ENCODE measurements around the gene NDE1. TPM values are rescaled to one million over a fixed set of nuclear protein-coding genes. Genes with fewer than 3 reads are reported as not detected.
A peak's percentile ranks its signal among the peaks of the same experiment; 100 is the strongest.
"Not testable (repeated sequence)": the region's sequence is repeated elsewhere in the genome, so short reads cannot be mapped to it uniquely, and the experiment has no call there.

The NDE1 gene
- total and polyA plus RNA-seq, 11 donors = 5.9 to 32.3 (median 17.3) TPM

GRCh38 chr16:15644267-15644961 is 5.6 kb upstream of the NDE1 start:
- no peaks in the 10 kb centered on the region for H3K9me3 ChIP-seq
- 81 to 90% (median 85%) methylated on average over 9 of the region's 9 CpGs for WGBS, 4 donors
- TF ChIP-seq CTCF (IDR thresholded peaks at IDR 0.05) = no peak
- no peak for TF ChIP-seq POLR2A (IDR thresholded peaks at IDR 0.05)
- peak overlapping the region in 1 of 12 donors; percentile 95 for H3K4me3 ChIP-seq
- H3K27me3 ChIP-seq = no peaks in the 10 kb centered on the region
- no peak for ATAC-seq
- DNase-seq = no peak
- H3K36me3 ChIP-seq = peaks cover 0 to 8% (median under 1%) of the 10 kb centered on the region in 9 donors
- intact Hi-C loops (cut with DNase I) = loop anchor here in 4 of 10 donors (5.0 to 10.0 kb wide), 2 partner anchors 58 to 60 kb away; no protein-coding TSS in a partner anchor
- H3K4me1 ChIP-seq = peaks cover 6 to 43% (median 22%) of the 10 kb centered on the region in 12 donors
- peak overlapping the region in 4 of 12 donors; percentile 99 to 100 (median 100) for H3K27ac ChIP-seq

DNA sequence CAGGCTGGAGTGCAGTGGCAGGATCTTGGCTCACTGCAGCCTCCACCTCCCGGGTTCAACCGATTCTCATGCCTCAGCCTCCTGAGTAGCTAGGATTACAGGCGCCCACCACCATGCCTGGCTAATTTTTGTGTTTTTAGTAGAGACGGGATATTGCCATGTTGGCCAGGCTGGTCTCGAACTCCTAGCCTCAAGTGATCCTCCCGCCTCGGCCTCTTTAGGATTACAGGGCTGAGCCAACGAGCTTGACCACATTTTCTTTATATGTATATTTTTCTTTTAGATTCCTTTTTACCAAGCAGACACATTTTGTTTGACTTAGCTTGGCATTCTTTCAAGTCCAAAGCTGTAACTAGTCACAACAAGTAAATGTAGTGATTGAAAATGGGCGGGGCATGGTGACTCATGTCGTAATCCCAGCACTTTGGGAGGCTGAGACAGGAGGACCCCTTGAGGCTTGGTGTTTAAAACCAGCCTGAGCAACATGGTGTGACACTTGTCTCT is 5.0 kb upstream of the NDE1 start:
- H3K27me3 ChIP-seq, H3K36me3 ChIP-seq, H3K9me3 ChIP-seq, H3K27ac ChIP-seq, DNase-seq, H3K4me3 ChIP-seq, ATAC-seq: not testable (repeated sequence)
- WGBS, 4 donors = 88 to 93% (median 90%) methylated on average over 10 of the region's 10 CpGs
- intact Hi-C loops (cut with DNase I) = loop anchor here in 4 of 10 donors (5.0 to 10.0 kb wide), 2 partner anchors 57 to 60 kb away; no protein-coding TSS in a partner anchor
- H3K4me1 ChIP-seq = peaks cover 6 to 40% (median 26%) of the 10 kb centered on the region in 12 donors

DNA sequence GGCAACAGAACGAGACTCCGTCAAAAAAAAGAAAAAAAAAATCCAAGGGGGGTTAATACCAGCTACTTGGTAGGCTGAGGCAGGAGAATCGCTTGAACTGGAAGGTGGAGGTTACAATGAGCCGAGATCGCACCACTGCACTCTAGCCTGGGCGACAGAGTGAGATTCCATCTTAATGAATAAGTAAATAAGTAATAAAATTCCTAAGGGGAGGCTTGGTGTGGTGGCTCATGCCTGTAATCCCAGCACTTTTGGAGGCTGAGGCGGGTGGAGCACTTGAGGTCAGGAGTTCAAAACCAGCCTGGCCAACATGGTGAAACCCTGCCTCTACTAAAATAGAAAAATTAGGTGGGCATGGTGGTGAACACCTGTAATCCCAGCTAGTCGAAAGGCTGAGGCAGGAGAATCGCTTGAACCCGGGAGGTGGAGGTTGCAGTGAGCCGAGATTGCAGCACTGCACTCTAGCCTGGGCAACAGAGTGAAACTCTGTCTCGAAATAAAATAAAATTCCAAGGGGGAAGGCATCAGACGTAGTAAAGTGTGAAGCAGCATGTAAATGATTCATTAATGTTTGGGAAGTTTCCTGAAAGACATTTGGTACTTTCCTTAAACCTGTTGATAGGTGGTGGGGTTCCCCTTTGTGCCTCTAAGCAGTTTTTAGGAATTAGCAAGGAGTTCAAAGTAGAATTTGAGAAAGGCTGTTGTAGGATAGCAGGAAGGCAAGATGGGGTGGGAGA is 3.3 kb upstream of the NDE1 start:
- peaks cover 2 to 33% (median 25%) of the 10 kb centered on the region in 12 donors for H3K4me1 ChIP-seq
- not testable (repeated sequence) for H3K4me3 ChIP-seq, H3K9me3 ChIP-seq, DNase-seq, ATAC-seq, H3K36me3 ChIP-seq, H3K27me3 ChIP-seq, H3K27ac ChIP-seq
- 89 to 92% (median 92%) methylated on average over 13 of the region's 13 CpGs for WGBS, 4 donors
- intact Hi-C loops (cut with DNase I) = loop anchor here in 1 of 10 donors (10.0 kb wide), 1 partner anchor 58 kb away; no protein-coding TSS in a partner anchor

- intact Hi-C loops (cut with DNase I) = loop anchor here in 1 of 10 donors (10.0 kb wide), 1 partner anchor 57 kb away; no protein-coding TSS in a partner anchor
- DNase-seq (no peak), ATAC-seq (no peak)
- Histone ChIP-seq H3K36me3 (peaks cover 0 to 6% (median 4%) of the 10 kb centered on the region in 9 donors), H3K9me3 (no peaks in the 10 kb centered on the region), H3K4me3 (no peak overlapping the region), H3K4me1 (peaks cover 0 to 34% (median 21%) of the 10 kb centered on the region in 12 donors), H3K27me3 (no peaks in the 10 kb centered on the region), H3K27ac (no peak overlapping the region)
- TF ChIP-seq POLR2A (IDR thresholded peaks at IDR 0.05) (no peak), CTCF (IDR thresholded peaks at IDR 0.05) (no peak)
- WGBS, 4 donors = 80 to 86% (median 82%) methylated on average over 7 of the region's 7 CpGs
These were observed 2.6 kb upstream of the NDE1 start for GRCh38 chr16:15647294-15648014.
